ENCODE data around the gene SLC27A2.

- TF ChIP-seq CTCF (conservative IDR thresholded peaks at IDR 0.05; ENCODE audit: low read depth in 2 of 2) (no peak), EZH2 (IDR thresholded peaks at IDR 0.05; ENCODE audit: low read depth, unreplicated experiment) (no peak)
These were observed 96.5 kb downstream of the SLC27A2 start for GRCh38 chr15:50278496-50278895.

Measured in GM23338 (cell line).